Measurements from ENCODE around the gene SELE.
"Not testable (repeated sequence)": the region's sequence is repeated elsewhere in the genome, so short reads cannot be mapped to it uniquely, and the experiment has no call there.

The SELE gene

GRCh38 chr1:169715100-169715499, 18.8 kb downstream of the SELE start:
- DNase-seq = not testable (repeated sequence)

GRCh38 chr1:169713090-169713489, 20.8 kb downstream of the SELE start:
- not testable (repeated sequence) for DNase-seq

- DNase-seq = no peak
These were observed 21.6 kb downstream of the SELE start for GRCh38 chr1:169712309-169712631.

- DNase-seq = peak; percentile 86
These were observed 22.2 kb downstream of the SELE start, which contains the start of gene SELL for GRCh38 chr1:169711469-169712308. SELL (minus strand) TSS chr1:169711620; CDS start chr1:169711498, 122 bp downstream.

- no peak for DNase-seq
These were observed 25.2 kb downstream of the SELE start for GRCh38 chr1:169708647-169709046.

- DNase-seq = no peak
These were observed 25.8 kb downstream of the SELE start for GRCh38 chr1:169707912-169708604.

- DNase-seq = no peak
These were observed 29.1 kb downstream of the SELE start for GRCh38 chr1:169704797-169705196.

GRCh38 chr1:169701261-169702005, 32.4 kb downstream of the SELE start:
- no peak for DNase-seq

GRCh38 chr1:169699707-169700106, 34.2 kb downstream of the SELE start:
- no peak for DNase-seq

GRCh38 chr1:169698976-169699375, 34.9 kb downstream of the SELE start:
- DNase-seq = peak; percentile 31

- DNase-seq = no peak
These were observed 36.1 kb downstream of the SELE start for GRCh38 chr1:169697755-169698154.

- no peak for DNase-seq
These were observed 37.4 kb downstream of the SELE start for GRCh38 chr1:169696273-169697100.

- DNase-seq = no peak
These were observed 39.4 kb downstream of the SELE start for GRCh38 chr1:169694304-169695075.

GRCh38 chr1:169692756-169693460, 41.0 kb downstream of the SELE start:
- peak; percentile 41 for DNase-seq

GRCh38 chr1:169690489-169690888, 43.4 kb downstream of the SELE start:
- DNase-seq = no peak

GRCh38 chr1:169689395-169689794, 44.5 kb downstream of the SELE start:
- no peak for DNase-seq

GRCh38 chr1:169688377-169688776, 45.5 kb downstream of the SELE start:
- not testable (repeated sequence) for DNase-seq

GRCh38 chr1:169683661-169684060, 50.2 kb downstream of the SELE start:
- no peak for DNase-seq

GRCh38 chr1:169683168-169683567, 50.7 kb downstream of the SELE start:
- not testable (repeated sequence) for DNase-seq

GRCh38 chr1:169682071-169682470, 51.8 kb downstream of the SELE start:
- DNase-seq = no peak

GRCh38 chr1:169681140-169681539, 52.7 kb downstream of the SELE start:
- DNase-seq = no peak
